HepG2 (cell line): Measurements from ENCODE around the gene KIF21B.

ENCODE experiments used
- CREB1 ChIP-seq, 2 experiments: fragments of 450-650 bp in 1 of 2; IDR thresholded peaks; 2 replicates each; pipeline ENCODE4 v1.6.1; 2016 to 2017; ENCODE audit warnings: control low read depth in 1 of 2, mild to moderate bottlenecking in 1 of 2, missing compliant biosample characterization in 1 of 2, missing genetic modification characterization in 1 of 2
- IKZF1 ChIP-seq: fragments of 450-650 bp; IDR thresholded peaks from 2 replicates; pipeline ENCODE4 v1.7.1; 2016
- PAX8 ChIP-seq: sonication (generic); formaldehyde crosslinking; IDR thresholded peaks from 2 replicates; pipeline ENCODE4 v1.8.0; 2022; ENCODE audit warnings: mild to moderate bottlenecking, missing genetic modification reagents, borderline replicate concordance
- ZNF879 ChIP-seq: sonication (generic); formaldehyde crosslinking; IDR thresholded peaks from 2 replicates; pipeline ENCODE4 v1.8.1; 2023; ENCODE audit warnings: missing genetic modification reagents
- TF ChIP-seq, protein P1 (sequence below): sonication (generic); formaldehyde crosslinking; IDR thresholded peaks from 2 replicates; pipeline ENCODE4 v1.5.0; 2020; ENCODE audit warnings: mild to moderate bottlenecking, missing genetic modification reagents, moderate library complexity
- TF ChIP-seq, protein P2 (sequence below): sonication (generic); formaldehyde crosslinking; IDR thresholded peaks from 2 replicates; pipeline ENCODE4 v1.5.0; 2020; ENCODE audit warnings: mild to moderate bottlenecking, missing genetic modification reagents, borderline replicate concordance
- TF ChIP-seq, protein P3 (sequence below): IDR thresholded peaks from 2 replicates; pipeline ENCODE4 v1.6.1; 2016; ENCODE audit warnings: low read depth, missing genetic modification reagents, missing compliant biosample characterization
- TF ChIP-seq, protein P4 (sequence below): IDR thresholded peaks from 2 replicates; pipeline ENCODE4 v1.6.1; 2016; ENCODE audit warnings: missing compliant biosample characterization, missing genetic modification reagents, borderline replicate concordance

DNA sequence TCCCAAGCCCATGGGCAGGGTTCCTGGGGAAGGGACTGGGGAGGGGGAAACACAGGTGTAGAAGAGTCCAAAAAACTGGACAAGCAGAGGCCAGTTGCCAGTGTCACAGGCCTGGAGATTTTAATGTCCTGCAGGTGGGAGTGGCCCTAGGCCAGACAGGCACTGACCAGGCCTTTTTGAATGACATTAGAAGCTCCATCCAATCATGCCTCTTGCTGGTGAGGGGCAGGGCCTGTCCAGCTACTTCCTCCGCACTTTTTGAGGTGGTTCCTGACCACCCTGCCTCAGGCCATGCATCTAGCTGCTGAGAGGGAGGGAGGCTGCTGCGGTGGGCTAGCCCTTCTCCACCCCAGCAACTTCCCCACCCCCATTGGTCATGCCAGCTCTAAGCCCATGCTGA is 15.9 kb upstream of the KIF21B start:
- TF ChIP-seq, protein P1, sequence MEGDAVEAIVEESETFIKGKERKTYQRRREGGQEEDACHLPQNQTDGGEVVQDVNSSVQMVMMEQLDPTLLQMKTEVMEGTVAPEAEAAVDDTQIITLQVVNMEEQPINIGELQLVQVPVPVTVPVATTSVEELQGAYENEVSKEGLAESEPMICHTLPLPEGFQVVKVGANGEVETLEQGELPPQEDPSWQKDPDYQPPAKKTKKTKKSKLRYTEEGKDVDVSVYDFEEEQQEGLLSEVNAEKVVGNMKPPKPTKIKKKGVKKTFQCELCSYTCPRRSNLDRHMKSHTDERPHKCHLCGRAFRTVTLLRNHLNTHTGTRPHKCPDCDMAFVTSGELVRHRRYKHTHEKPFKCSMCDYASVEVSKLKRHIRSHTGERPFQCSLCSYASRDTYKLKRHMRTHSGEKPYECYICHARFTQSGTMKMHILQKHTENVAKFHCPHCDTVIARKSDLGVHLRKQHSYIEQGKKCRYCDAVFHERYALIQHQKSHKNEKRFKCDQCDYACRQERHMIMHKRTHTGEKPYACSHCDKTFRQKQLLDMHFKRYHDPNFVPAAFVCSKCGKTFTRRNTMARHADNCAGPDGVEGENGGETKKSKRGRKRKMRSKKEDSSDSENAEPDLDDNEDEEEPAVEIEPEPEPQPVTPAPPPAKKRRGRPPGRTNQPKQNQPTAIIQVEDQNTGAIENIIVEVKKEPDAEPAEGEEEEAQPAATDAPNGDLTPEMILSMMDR (CRISPR knock-in tag), result no peak
- TF ChIP-seq, protein P2, sequence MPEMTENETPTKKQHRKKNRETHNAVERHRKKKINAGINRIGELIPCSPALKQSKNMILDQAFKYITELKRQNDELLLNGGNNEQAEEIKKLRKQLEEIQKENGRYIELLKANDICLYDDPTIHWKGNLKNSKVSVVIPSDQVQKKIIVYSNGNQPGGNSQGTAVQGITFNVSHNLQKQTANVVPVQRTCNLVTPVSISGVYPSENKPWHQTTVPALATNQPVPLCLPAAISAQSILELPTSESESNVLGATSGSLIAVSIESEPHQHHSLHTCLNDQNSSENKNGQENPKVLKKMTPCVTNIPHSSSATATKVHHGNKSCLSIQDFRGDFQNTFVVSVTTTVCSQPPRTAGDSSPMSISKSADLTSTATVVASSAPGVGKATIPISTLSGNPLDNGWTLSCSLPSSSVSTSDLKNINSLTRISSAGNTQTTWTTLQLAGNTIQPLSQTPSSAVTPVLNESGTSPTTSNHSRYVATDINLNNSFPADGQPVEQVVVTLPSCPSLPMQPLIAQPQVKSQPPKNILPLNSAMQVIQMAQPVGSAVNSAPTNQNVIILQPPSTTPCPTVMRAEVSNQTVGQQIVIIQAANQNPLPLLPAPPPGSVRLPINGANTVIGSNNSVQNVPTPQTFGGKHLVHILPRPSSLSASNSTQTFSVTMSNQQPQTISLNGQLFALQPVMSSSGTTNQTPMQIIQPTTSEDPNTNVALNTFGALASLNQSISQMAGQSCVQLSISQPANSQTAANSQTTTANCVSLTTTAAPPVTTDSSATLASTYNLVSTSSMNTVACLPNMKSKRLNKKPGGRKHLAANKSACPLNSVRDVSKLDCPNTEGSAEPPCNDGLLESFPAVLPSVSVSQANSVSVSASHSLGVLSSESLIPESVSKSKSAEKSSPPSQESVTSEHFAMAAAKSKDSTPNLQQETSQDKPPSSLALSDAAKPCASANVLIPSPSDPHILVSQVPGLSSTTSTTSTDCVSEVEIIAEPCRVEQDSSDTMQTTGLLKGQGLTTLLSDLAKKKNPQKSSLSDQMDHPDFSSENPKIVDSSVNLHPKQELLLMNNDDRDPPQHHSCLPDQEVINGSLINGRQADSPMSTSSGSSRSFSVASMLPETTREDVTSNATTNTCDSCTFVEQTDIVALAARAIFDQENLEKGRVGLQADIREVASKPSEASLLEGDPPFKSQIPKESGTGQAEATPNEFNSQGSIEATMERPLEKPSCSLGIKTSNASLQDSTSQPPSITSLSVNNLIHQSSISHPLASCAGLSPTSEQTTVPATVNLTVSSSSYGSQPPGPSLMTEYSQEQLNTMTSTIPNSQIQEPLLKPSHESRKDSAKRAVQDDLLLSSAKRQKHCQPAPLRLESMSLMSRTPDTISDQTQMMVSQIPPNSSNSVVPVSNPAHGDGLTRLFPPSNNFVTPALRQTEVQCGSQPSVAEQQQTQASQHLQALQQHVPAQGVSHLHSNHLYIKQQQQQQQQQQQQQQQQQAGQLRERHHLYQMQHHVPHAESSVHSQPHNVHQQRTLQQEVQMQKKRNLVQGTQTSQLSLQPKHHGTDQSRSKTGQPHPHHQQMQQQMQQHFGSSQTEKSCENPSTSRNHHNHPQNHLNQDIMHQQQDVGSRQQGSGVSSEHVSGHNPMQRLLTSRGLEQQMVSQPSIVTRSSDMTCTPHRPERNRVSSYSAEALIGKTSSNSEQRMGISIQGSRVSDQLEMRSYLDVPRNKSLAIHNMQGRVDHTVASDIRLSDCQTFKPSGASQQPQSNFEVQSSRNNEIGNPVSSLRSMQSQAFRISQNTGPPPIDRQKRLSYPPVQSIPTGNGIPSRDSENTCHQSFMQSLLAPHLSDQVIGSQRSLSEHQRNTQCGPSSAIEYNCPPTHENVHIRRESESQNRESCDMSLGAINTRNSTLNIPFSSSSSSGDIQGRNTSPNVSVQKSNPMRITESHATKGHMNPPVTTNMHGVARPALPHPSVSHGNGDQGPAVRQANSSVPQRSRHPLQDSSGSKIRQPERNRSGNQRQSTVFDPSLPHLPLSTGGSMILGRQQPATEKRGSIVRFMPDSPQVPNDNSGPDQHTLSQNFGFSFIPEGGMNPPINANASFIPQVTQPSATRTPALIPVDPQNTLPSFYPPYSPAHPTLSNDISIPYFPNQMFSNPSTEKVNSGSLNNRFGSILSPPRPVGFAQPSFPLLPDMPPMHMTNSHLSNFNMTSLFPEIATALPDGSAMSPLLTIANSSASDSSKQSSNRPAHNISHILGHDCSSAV (CRISPR knock-in tag), result no peak
- TF ChIP-seq IKZF1 (no peak), PAX8 (CRISPR knock-in tag) (no peak), ZNF879 (CRISPR knock-in tag) (no peak), CREB1 (IDR thresholded peaks at IDR 0.05) (no peak), CREB1 (CRISPR knock-in tag; IDR thresholded peaks at IDR 0.05) (no peak)
- TF ChIP-seq, protein P3, sequence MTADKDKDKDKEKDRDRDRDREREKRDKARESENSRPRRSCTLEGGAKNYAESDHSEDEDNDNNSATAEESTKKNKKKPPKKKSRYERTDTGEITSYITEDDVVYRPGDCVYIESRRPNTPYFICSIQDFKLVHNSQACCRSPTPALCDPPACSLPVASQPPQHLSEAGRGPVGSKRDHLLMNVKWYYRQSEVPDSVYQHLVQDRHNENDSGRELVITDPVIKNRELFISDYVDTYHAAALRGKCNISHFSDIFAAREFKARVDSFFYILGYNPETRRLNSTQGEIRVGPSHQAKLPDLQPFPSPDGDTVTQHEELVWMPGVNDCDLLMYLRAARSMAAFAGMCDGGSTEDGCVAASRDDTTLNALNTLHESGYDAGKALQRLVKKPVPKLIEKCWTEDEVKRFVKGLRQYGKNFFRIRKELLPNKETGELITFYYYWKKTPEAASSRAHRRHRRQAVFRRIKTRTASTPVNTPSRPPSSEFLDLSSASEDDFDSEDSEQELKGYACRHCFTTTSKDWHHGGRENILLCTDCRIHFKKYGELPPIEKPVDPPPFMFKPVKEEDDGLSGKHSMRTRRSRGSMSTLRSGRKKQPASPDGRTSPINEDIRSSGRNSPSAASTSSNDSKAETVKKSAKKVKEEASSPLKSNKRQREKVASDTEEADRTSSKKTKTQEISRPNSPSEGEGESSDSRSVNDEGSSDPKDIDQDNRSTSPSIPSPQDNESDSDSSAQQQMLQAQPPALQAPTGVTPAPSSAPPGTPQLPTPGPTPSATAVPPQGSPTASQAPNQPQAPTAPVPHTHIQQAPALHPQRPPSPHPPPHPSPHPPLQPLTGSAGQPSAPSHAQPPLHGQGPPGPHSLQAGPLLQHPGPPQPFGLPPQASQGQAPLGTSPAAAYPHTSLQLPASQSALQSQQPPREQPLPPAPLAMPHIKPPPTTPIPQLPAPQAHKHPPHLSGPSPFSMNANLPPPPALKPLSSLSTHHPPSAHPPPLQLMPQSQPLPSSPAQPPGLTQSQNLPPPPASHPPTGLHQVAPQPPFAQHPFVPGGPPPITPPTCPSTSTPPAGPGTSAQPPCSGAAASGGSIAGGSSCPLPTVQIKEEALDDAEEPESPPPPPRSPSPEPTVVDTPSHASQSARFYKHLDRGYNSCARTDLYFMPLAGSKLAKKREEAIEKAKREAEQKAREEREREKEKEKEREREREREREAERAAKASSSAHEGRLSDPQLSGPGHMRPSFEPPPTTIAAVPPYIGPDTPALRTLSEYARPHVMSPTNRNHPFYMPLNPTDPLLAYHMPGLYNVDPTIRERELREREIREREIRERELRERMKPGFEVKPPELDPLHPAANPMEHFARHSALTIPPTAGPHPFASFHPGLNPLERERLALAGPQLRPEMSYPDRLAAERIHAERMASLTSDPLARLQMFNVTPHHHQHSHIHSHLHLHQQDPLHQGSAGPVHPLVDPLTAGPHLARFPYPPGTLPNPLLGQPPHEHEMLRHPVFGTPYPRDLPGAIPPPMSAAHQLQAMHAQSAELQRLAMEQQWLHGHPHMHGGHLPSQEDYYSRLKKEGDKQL (CRISPR knock-in tag), result no peak
- TF ChIP-seq, protein P4, sequence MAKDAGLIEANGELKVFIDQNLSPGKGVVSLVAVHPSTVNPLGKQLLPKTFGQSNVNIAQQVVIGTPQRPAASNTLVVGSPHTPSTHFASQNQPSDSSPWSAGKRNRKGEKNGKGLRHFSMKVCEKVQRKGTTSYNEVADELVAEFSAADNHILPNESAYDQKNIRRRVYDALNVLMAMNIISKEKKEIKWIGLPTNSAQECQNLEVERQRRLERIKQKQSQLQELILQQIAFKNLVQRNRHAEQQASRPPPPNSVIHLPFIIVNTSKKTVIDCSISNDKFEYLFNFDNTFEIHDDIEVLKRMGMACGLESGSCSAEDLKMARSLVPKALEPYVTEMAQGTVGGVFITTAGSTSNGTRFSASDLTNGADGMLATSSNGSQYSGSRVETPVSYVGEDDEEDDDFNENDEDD (CRISPR knock-in tag), result no peak
